Neural cell (in vitro differentiated cells): ENCODE measurements around the gene ARSK. TPM values are rescaled to one million over a fixed set of nuclear protein-coding genes. Genes with fewer than 3 reads are reported as not detected.

Experiments used
- H2AFZ ChIP-seq: fragments of 200-600, 300-800 bp; sonication (generic), shearing (Covaris generic); 2 replicates; pipeline ENCODE4 v1.6.0; 2014; ENCODE audit warnings: low read depth, mild to moderate bottlenecking, antibody characterized with exemption, low read length, moderate library complexity
- H3F3A ChIP-seq: fragments of 200-600 bp; shearing (Covaris generic); 2 replicates; pipeline ENCODE4 v1.6.1; 2016; ENCODE audit warnings: mild to moderate bottlenecking, moderate library complexity, mixed read lengths, antibody characterized with exemption, low read length; ENCODE audit not compliant: insufficient read depth, poor library complexity, severe bottlenecking
- H3K27ac ChIP-seq: fragments of 200-600, 300-800 bp; sonication (generic), shearing (Covaris generic); 2 replicates; pipeline ENCODE4 v1.5.1; 2014; ENCODE audit warnings: mild to moderate bottlenecking, low read length, moderate library complexity
- H3K27me3 ChIP-seq: fragments of 300-800, 200-600 bp; sonication (generic), shearing (Covaris generic); 2 replicates; pipeline ENCODE4 v1.6.0; 2014; ENCODE audit warnings: mild to moderate bottlenecking, low read depth, low read length, moderate library complexity; ENCODE audit not compliant: insufficient read depth
- H3K36me3 ChIP-seq: fragments of 300-800, 200-600 bp; sonication (generic), shearing (Covaris generic); 2 replicates; pipeline ENCODE4 v1.5.1; 2014; ENCODE audit warnings: mild to moderate bottlenecking, antibody characterized with exemption, low read length, moderate library complexity; ENCODE audit not compliant: insufficient read depth
- H3K4me2 ChIP-seq: fragments of 300-800, 200-600 bp; sonication (generic), shearing (Covaris generic); 2 replicates; pipeline ENCODE4 v1.6.0; 2014; ENCODE audit warnings: mild to moderate bottlenecking, low read length
- H3K4me3 ChIP-seq: fragments of 300-800, 200-600 bp; sonication (generic), shearing (Covaris generic); 2 replicates; pipeline ENCODE4 v1.5.1; 2014; ENCODE audit warnings: mild to moderate bottlenecking, low read length, moderate library complexity
- H3K79me2 ChIP-seq: fragments of 200-600 bp; shearing (Covaris generic); replicated peaks from 2 replicates; pipeline ENCODE4 v1.6.0; 2014; ENCODE audit warnings: mild to moderate bottlenecking, low read length, moderate library complexity; ENCODE audit not compliant: insufficient read depth
- H3K9ac ChIP-seq: fragments of 300-800, 200-600 bp; sonication (generic), shearing (Covaris generic); 2 replicates; pipeline ENCODE4 v1.6.1; 2016; ENCODE audit warnings: mild to moderate bottlenecking, low read length, mixed read lengths
- H3K9me2 ChIP-seq: fragments of 200-600 bp; shearing (Covaris generic); 2 replicates; pipeline ENCODE4 v1.6.1; 2016; ENCODE audit warnings: mild to moderate bottlenecking, low read length, mixed read lengths; ENCODE audit not compliant: insufficient read depth
- H3K9me3 ChIP-seq: fragments of 200-600, 300-800 bp; sonication (generic), shearing (Covaris generic); 2 replicates; pipeline ENCODE4 v1.6.1; 2016; ENCODE audit warnings: mild to moderate bottlenecking, mixed run types, low read length, moderate library complexity, mixed read lengths
- H4K20me1 ChIP-seq: fragments of 200-600 bp; shearing (Covaris generic); 2 replicates; pipeline ENCODE4 v1.6.1; 2016; ENCODE audit warnings: mild to moderate bottlenecking, mixed run types; ENCODE audit not compliant: insufficient read depth
- EP300 ChIP-seq: fragments of 450-650 bp; conservative IDR thresholded peaks from 2 replicates; pipeline ENCODE4 v1.6.1; 2014; ENCODE audit warnings: antibody characterized with exemption, mild to moderate bottlenecking, moderate library complexity; ENCODE audit not compliant: poor library complexity, severe bottlenecking
- EZH2 ChIP-seq: fragments of 200-600, 300-800 bp; shearing (Covaris generic), sonication (generic); IDR thresholded peaks from 2 replicates; pipeline ENCODE4 v1.6.1; 2014; ENCODE audit warnings: antibody characterized with exemption, low read length, borderline replicate concordance, mild to moderate bottlenecking; ENCODE audit not compliant: insufficient read depth, poor library complexity, severe bottlenecking
- MXI1 ChIP-seq: fragments of 450-650 bp; conservative IDR thresholded peaks from 2 replicates; pipeline ENCODE4 v1.6.1; 2014; ENCODE audit warnings: antibody characterized with exemption, mild to moderate bottlenecking; ENCODE audit not compliant: poor library complexity, severe bottlenecking
- POLR2AphosphoS5 ChIP-seq: IDR thresholded peaks from 2 replicates; pipeline ENCODE4 v1.6.1; 2012
- RAD21 ChIP-seq: fragments of 450-650 bp; conservative IDR thresholded peaks from 2 replicates; pipeline ENCODE4 v1.6.1; 2014; ENCODE audit warnings: antibody characterized with exemption, mild to moderate bottlenecking, moderate library complexity
- SMC3 ChIP-seq: fragments of 450-650 bp; conservative IDR thresholded peaks from 2 replicates; pipeline ENCODE4 v1.6.1; 2014; ENCODE audit warnings: antibody characterized with exemption, mild to moderate bottlenecking, moderate library complexity; ENCODE audit not compliant: poor library complexity
- TAF1 ChIP-seq: IDR thresholded peaks from 2 replicates; pipeline ENCODE4 v1.6.1; 2012; ENCODE audit warnings: low read depth
- polyA plus RNA-seq: library from polyadenylated mRNA; depleted of rRNA; stranded (reverse); fragments of >200 nt; gene quantifications from 2 replicates; pipeline ENCODE4 v1.2.3, GENCODE V29; 2014
- TF ChIP-seq, protein P1 (sequence below): fragments of 450-650 bp; IDR thresholded peaks from 2 replicates; pipeline ENCODE4 v1.5.1; 2014; ENCODE audit warnings: antibody characterized with exemption, mild to moderate bottlenecking, moderate library complexity; ENCODE audit not compliant: poor library complexity, severe bottlenecking
- TF ChIP-seq, protein P2 (sequence below): IDR thresholded peaks from 2 replicates; pipeline ENCODE4 v1.6.1; 2012; ENCODE audit warnings: borderline replicate concordance

ARSK gene
- polyA plus RNA-seq, 1 donor from 2014 or later = 2.8 TPM

DNA sequence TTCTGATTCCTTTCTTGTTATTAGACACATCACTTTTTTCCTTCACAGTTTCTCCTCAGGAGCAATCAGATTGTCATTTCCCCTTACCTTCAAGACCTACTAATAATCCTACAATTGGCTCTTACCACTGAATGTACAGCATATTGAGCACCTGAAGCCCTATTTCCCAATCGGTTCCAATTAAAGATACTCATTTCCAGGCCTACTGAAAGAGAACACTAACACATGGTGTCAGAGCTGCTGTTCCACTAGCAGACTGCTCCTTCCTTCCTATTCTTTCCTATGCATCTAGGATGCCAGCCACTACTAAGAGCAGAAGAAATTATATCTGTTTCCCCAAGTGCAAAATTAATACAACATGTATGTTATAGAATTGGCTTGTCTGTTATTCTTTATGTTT lies 34.7 kb upstream of the ARSK start:
- no peak overlapping the region for H3K27ac ChIP-seq
- peaks cover 8% of the 10 kb centered on the region for H3K36me3 ChIP-seq
- H3K9me3 ChIP-seq = no peaks in the 10 kb centered on the region
- no peak overlapping the region for H3K9ac ChIP-seq
- H3K79me2 ChIP-seq = no peaks in the 10 kb centered on the region
- no peaks in the 10 kb centered on the region for H3K27me3 ChIP-seq
- no peaks in the 10 kb centered on the region for H3K9me2 ChIP-seq
- H4K20me1 ChIP-seq = no peaks in the 10 kb centered on the region
- no peak overlapping the region for H3K4me2 ChIP-seq
- H2AFZ ChIP-seq = no peak overlapping the region
- TF ChIP-seq EP300 = no peak
- no peak overlapping the region for H3K4me3 ChIP-seq
- H3F3A ChIP-seq = no peaks in the 10 kb centered on the region

DNA sequence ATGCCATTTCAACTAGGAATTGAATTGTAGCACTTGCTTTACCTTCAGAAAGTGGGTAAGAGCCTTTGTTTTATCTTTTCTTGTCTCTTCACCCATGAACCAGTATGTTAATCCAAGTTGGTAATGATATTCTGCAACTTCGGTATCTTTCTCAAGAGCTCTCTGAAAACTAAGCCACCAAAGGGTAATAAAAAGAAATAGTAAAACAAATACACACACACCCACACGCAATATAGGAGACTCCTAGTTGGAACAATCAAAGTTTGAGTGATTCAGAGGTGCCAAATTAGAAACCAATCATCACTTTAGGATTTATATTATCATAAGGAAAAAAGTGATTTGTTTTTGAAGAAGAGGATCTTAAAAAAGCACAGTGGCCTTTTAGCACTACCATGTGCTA lies 30.5 kb upstream of the ARSK start:
- no peak overlapping the region for H3K4me2 ChIP-seq
- no peaks in the 10 kb centered on the region for H4K20me1 ChIP-seq
- no peak overlapping the region for H2AFZ ChIP-seq
- H3F3A ChIP-seq = no peaks in the 10 kb centered on the region
- H3K9me3 ChIP-seq = no peaks in the 10 kb centered on the region
- no peaks in the 10 kb centered on the region for H3K79me2 ChIP-seq
- TF ChIP-seq EZH2 = no peak
- TF ChIP-seq, protein P1, sequence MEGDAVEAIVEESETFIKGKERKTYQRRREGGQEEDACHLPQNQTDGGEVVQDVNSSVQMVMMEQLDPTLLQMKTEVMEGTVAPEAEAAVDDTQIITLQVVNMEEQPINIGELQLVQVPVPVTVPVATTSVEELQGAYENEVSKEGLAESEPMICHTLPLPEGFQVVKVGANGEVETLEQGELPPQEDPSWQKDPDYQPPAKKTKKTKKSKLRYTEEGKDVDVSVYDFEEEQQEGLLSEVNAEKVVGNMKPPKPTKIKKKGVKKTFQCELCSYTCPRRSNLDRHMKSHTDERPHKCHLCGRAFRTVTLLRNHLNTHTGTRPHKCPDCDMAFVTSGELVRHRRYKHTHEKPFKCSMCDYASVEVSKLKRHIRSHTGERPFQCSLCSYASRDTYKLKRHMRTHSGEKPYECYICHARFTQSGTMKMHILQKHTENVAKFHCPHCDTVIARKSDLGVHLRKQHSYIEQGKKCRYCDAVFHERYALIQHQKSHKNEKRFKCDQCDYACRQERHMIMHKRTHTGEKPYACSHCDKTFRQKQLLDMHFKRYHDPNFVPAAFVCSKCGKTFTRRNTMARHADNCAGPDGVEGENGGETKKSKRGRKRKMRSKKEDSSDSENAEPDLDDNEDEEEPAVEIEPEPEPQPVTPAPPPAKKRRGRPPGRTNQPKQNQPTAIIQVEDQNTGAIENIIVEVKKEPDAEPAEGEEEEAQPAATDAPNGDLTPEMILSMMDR = no peak
- no peak for TF ChIP-seq SMC3
- no peak for TF ChIP-seq EP300
- no peak for TF ChIP-seq MXI1
- TF ChIP-seq, protein P2, sequence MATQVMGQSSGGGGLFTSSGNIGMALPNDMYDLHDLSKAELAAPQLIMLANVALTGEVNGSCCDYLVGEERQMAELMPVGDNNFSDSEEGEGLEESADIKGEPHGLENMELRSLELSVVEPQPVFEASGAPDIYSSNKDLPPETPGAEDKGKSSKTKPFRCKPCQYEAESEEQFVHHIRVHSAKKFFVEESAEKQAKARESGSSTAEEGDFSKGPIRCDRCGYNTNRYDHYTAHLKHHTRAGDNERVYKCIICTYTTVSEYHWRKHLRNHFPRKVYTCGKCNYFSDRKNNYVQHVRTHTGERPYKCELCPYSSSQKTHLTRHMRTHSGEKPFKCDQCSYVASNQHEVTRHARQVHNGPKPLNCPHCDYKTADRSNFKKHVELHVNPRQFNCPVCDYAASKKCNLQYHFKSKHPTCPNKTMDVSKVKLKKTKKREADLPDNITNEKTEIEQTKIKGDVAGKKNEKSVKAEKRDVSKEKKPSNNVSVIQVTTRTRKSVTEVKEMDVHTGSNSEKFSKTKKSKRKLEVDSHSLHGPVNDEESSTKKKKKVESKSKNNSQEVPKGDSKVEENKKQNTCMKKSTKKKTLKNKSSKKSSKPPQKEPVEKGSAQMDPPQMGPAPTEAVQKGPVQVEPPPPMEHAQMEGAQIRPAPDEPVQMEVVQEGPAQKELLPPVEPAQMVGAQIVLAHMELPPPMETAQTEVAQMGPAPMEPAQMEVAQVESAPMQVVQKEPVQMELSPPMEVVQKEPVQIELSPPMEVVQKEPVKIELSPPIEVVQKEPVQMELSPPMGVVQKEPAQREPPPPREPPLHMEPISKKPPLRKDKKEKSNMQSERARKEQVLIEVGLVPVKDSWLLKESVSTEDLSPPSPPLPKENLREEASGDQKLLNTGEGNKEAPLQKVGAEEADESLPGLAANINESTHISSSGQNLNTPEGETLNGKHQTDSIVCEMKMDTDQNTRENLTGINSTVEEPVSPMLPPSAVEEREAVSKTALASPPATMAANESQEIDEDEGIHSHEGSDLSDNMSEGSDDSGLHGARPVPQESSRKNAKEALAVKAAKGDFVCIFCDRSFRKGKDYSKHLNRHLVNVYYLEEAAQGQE = no peak
- no peak for TF ChIP-seq RAD21
- TF ChIP-seq POLR2AphosphoS5 = no peak
- TF ChIP-seq TAF1 = no peak
- H3K4me3 ChIP-seq = no peak overlapping the region
- no peak overlapping the region for H3K9ac ChIP-seq
- H3K27me3 ChIP-seq = no peaks in the 10 kb centered on the region
- H3K36me3 ChIP-seq = peaks cover 4% of the 10 kb centered on the region
- no peak overlapping the region for H3K27ac ChIP-seq
- no peaks in the 10 kb centered on the region for H3K9me2 ChIP-seq

DNA sequence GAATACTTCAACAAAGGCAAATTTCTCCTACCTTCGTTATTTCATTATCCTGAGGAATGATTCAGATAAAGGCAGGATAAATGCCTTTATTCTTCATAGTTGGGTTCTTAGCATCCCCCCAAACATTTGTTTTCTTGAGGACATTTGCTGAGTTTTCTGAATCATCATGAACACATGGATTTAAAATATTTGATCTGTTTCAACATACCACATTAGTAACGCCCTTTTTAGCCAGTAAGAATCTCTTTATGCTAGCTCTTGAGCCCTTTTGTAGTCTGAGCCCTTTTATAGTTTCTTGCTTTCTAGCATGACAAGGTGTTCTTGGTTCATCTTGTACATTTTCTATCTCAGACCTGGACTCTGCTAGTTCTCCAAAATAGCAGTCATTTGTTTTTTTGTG lies 28.0 kb upstream of the ARSK start:
- Histone ChIP-seq H3K36me3 (peaks cover 7% of the 10 kb centered on the region), H3F3A (no peaks in the 10 kb centered on the region), H3K79me2 (no peaks in the 10 kb centered on the region), H3K27me3 (no peaks in the 10 kb centered on the region), H2AFZ (no peak overlapping the region), H3K9ac (no peak overlapping the region), H3K9me3 (no peaks in the 10 kb centered on the region), H3K9me2 (no peaks in the 10 kb centered on the region), H3K27ac (no peak overlapping the region), H3K4me3 (no peak overlapping the region), H4K20me1 (no peaks in the 10 kb centered on the region), H3K4me2 (no peak overlapping the region)
- TF ChIP-seq POLR2AphosphoS5 (no peak), RAD21 (no peak), EP300 (no peak), EZH2 (no peak), SMC3 (no peak), TAF1 (no peak), MXI1 (no peak)
- TF ChIP-seq, protein P1 = no peak
- TF ChIP-seq, protein P2 = no peak
